ENCODE results near the gene USP37. TPM values are rescaled to one million over a fixed set of nuclear protein-coding genes. Genes with fewer than 3 reads are reported as not detected.

The USP37 gene
- total and polyA plus RNA-seq, 2 of the 13 experiments (the other 11 are each of a cell fraction or from before 2014, with no cell fraction given) = 6.5 to 30.6 TPM

GRCh38 chr2:218406949-218407618 is 161.1 kb downstream of the USP37 start (continued):
- TF ChIP-seq ATF7-NPFF (CRISPR knock-in tag; IDR thresholded peaks at IDR 0.05; ENCODE audit: low read depth) (no peak), GATA4 (IDR thresholded peaks at IDR 0.05; ENCODE audit: borderline replicate concordance, low read depth) (no peak), SIX1 (CRISPR knock-in tag; IDR thresholded peaks at IDR 0.05; ENCODE audit: borderline replicate concordance) (no peak), MYC (CRISPR knock-in tag; IDR thresholded peaks at IDR 0.05; ENCODE audit: borderline replicate concordance) (no peak; the same call in none of the 2 replicates), PCBP1 (IDR thresholded peaks at IDR 0.05; ENCODE audit: borderline replicate concordance, low read depth, low read length) (no peak), REPIN1 (CRISPR knock-in tag; IDR thresholded peaks at IDR 0.05; ENCODE audit: borderline replicate concordance, low read depth) (peak; percentile 32; the same call in 1 of the 2 replicates), ZNF75D (CRISPR knock-in tag; IDR thresholded peaks at IDR 0.05; ENCODE audit: borderline replicate concordance) (no peak), SP4 (CRISPR knock-in tag; IDR thresholded peaks at IDR 0.05) (no peak), ZMYM3 (CRISPR knock-in tag; IDR thresholded peaks at IDR 0.05) (peak; percentile 99), ZBTB40 (IDR thresholded peaks at IDR 0.05) (no peak), ZBTB40 (CRISPR knock-in tag; IDR thresholded peaks at IDR 0.05) (0 out of 2 replicates have a peak, but pooled peaks have one; percentile 13), RNF2 (conservative IDR thresholded peaks at IDR 0.05; ENCODE audit: low read depth) (no peak), SMAD3 (CRISPR knock-in tag; IDR thresholded peaks at IDR 0.05) (no peak), ZNF746 (CRISPR knock-in tag; IDR thresholded peaks at IDR 0.05) (no peak), MXI1 (IDR thresholded peaks at IDR 0.05; ENCODE audit: borderline replicate concordance, low read depth, low read length) (no peak), REL (CRISPR knock-in tag; conservative IDR thresholded peaks at IDR 0.05) (no peak), ZNF660 (CRISPR knock-in tag; IDR thresholded peaks at IDR 0.05; ENCODE audit: borderline replicate concordance, low read depth) (no peak), SETDB1 (CRISPR knock-in tag; IDR thresholded peaks at IDR 0.05; ENCODE audit: borderline replicate concordance) (no peak), NR2F2 (IDR thresholded peaks at IDR 0.05; ENCODE audit: borderline replicate concordance, low read depth) (no peak), ZFP91 (CRISPR knock-in tag; IDR thresholded peaks at IDR 0.05; ENCODE audit: borderline replicate concordance) (no peak; the same call in none of the 2 replicates)

All from HepG2 (cell line).